Measurements from ENCODE around the gene SLC9A4. TPM values are rescaled to one million over a fixed set of nuclear protein-coding genes. Genes with fewer than 3 reads are reported as not detected.

SLC9A4 gene
- polyA plus RNA-seq, 4 donors = 0.07 TPM; not detected in 3

DNA sequence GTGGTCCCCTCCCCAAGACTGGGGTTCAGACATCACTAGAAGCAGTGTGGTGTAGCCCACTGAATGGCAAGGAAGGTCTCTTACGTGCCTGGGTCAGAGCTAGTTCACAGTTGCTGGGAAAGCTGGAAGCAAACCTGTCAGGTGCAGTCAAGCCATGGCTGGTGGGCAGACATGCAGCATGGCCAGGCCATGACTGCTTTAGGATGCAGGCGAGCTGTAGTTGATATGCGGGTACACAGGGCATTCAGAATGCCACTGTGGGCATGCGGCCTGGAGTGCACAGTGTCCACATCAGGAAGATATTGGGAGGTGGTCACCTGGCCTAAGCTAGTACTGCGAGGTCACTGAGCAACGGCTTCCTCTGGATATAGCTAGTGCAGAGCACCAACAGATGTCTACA is 11.8 kb upstream of the SLC9A4 start:
- no peaks in the 10 kb centered on the region for H3K4me1 ChIP-seq (ENCODE audit: control insufficient read depth in 3 of 3, insufficient read depth in 2 of 3, low read depth in 1 of 3, low read length in 2 of 3)
- H3K27me3 ChIP-seq (ENCODE audit: control insufficient read depth in 3 of 3, insufficient read depth in 3 of 3, low read length in 3 of 3) = peaks cover 0 to 4% (median 2%) of the 10 kb centered on the region in 3 donors
- H3K9me3 ChIP-seq (ENCODE audit: control insufficient read depth in 2 of 2, insufficient read depth in 1 of 2, low read depth in 1 of 2, low read length in 1 of 2) = no peaks in the 10 kb centered on the region
- no peaks in the 10 kb centered on the region for H3K36me3 ChIP-seq (ENCODE audit: control insufficient read depth in 3 of 3, insufficient read depth in 2 of 3, low read depth in 1 of 3, low read length in 3 of 3)
- H3K4me3 ChIP-seq (ENCODE audit: low read depth in 1 of 3, low read length in 3 of 3) = no peak overlapping the region
- DNase-seq (no peak), FAIRE-seq (no peak)
- 87 to 89% (median 88%) methylated on average over 6 of the region's 6 CpGs for WGBS, 3 donors
- H3K27ac ChIP-seq (ENCODE audit: low read depth in 1 of 3, low read length in 2 of 3) = no peak overlapping the region

DNA sequence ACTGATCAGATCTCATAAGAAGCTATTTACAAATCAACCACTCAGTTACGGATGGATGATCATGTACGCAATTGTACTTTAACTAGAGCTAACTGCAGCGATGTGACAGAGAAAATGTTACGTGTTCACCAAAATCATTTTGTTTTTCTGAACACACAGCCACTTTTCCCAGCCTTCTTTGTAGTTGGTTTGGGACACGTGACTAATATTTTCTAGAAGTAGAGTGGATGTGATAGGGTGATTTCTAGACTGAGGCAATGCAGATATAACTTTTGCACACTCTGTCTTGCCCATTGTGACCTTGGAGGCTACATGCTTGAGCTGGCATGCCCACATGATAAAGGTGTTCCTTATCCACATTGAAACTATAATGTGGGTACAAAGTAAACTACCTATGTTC is 9.9 kb upstream of the SLC9A4 start:
- WGBS, 3 donors = 90 to 92% (median 90%) methylated on average over 5 of the region's 5 CpGs
- no peak for DNase-seq
- H3K27ac ChIP-seq (ENCODE audit: low read depth in 1 of 3, low read length in 2 of 3) = no peak overlapping the region
- peaks cover 0 to 4% (median 2%) of the 10 kb centered on the region in 3 donors for H3K27me3 ChIP-seq (ENCODE audit: control insufficient read depth in 3 of 3, insufficient read depth in 3 of 3, low read length in 3 of 3)
- no peaks in the 10 kb centered on the region for H3K4me1 ChIP-seq (ENCODE audit: control insufficient read depth in 3 of 3, insufficient read depth in 2 of 3, low read depth in 1 of 3, low read length in 2 of 3)
- H3K4me3 ChIP-seq (ENCODE audit: low read depth in 1 of 3, low read length in 3 of 3) = no peak overlapping the region
- H3K9me3 ChIP-seq (ENCODE audit: control insufficient read depth in 2 of 2, insufficient read depth in 1 of 2, low read depth in 1 of 2, low read length in 1 of 2) = no peaks in the 10 kb centered on the region
- no peak for FAIRE-seq
- H3K36me3 ChIP-seq (ENCODE audit: control insufficient read depth in 3 of 3, insufficient read depth in 2 of 3, low read depth in 1 of 3, low read length in 3 of 3) = no peaks in the 10 kb centered on the region

DNA sequence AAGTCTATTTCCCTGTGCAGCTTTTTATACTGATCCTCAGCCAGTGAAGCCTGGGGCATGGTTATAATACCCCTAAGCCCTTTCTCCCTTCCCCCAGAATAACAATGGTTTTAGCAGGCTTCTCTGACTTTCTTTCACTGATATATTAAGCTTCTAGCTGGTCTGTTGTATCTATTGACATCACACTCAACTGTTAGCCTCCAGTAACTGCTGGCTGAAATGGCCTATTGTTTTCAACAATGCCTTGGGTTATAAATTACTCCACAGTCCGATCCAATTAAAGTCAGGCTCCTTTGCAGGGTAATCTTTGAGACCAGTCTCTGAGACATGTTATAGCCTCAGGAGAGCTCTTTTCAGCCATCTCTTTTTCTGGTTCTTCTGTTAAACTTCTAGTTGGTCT is 2.9 kb upstream of the SLC9A4 start:
- Histone ChIP-seq H3K27ac (ENCODE audit: low read depth in 1 of 3, low read length in 2 of 3) (no peak overlapping the region), H3K9me3 (ENCODE audit: control insufficient read depth in 2 of 2, insufficient read depth in 1 of 2, low read depth in 1 of 2, low read length in 1 of 2) (peaks cover 0 to 5% of the 10 kb centered on the region in 2 donors), H3K36me3 (ENCODE audit: control insufficient read depth in 3 of 3, insufficient read depth in 2 of 3, low read depth in 1 of 3, low read length in 3 of 3) (no peaks in the 10 kb centered on the region), H3K27me3 (ENCODE audit: control insufficient read depth in 3 of 3, insufficient read depth in 3 of 3, low read length in 3 of 3) (no peaks in the 10 kb centered on the region), H3K4me1 (ENCODE audit: control insufficient read depth in 3 of 3, insufficient read depth in 2 of 3, low read depth in 1 of 3, low read length in 2 of 3) (no peaks in the 10 kb centered on the region), H3K4me3 (ENCODE audit: low read depth in 1 of 3, low read length in 3 of 3) (no peak overlapping the region)
- DNase-seq (no peak), FAIRE-seq (no peak)
- WGBS, 3 donors = 63 to 81% (median 68%) methylated on average over 1 of the region's 1 CpG

DNA sequence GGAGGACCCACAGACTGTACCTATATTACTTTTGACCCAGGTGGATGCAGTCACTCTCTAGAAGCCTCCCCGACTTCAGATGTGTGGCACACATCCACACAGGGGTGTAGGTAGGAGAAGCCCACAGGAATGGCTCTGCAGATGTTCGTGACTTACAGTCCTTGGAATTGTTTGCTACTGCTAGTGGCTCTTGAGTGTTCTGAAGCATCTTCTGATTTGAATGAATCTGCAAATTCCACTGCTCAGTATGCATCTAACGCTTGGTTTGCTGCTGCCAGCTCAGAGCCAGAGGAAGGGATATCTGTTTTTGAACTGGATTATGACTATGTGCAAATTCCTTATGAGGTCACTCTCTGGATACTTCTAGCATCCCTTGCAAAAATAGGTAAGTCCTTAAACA is 605 bp downstream of the SLC9A4 start:
- 78 to 84% (median 84%) methylated on average over 3 of the region's 3 CpGs for WGBS, 3 donors
- FAIRE-seq (no peak), DNase-seq (no peak)
- Histone ChIP-seq H3K9me3 (ENCODE audit: control insufficient read depth in 2 of 2, insufficient read depth in 1 of 2, low read depth in 1 of 2, low read length in 1 of 2) (peaks cover 0 to 5% of the 10 kb centered on the region in 2 donors), H3K36me3 (ENCODE audit: control insufficient read depth in 3 of 3, insufficient read depth in 2 of 3, low read depth in 1 of 3, low read length in 3 of 3) (no peaks in the 10 kb centered on the region), H3K4me1 (ENCODE audit: control insufficient read depth in 3 of 3, insufficient read depth in 2 of 3, low read depth in 1 of 3, low read length in 2 of 3) (no peaks in the 10 kb centered on the region), H3K27me3 (ENCODE audit: control insufficient read depth in 3 of 3, insufficient read depth in 3 of 3, low read length in 3 of 3) (no peaks in the 10 kb centered on the region), H3K27ac (ENCODE audit: low read depth in 1 of 3, low read length in 2 of 3) (no peak overlapping the region), H3K4me3 (ENCODE audit: low read depth in 1 of 3, low read length in 3 of 3) (no peak overlapping the region)

DNA sequence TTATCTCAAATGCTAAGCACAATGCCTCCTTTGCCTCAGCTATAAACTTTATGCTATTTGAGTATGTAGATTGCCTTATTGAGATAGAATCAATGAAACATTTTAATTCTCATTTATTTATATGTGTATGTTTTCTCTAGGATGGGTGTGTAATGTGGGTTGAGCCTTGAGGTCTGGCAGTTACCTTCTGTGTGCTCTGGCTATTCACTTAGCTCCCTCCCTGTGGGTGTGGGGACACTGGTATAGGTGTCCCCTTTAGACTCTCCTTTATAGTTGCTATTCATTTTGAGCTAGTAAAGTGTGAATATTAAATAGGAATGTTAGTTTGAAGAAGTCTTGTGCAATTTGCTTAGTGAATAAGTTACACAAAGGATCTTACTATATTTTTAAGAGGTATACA is 1.8 kb downstream of the SLC9A4 start:
- Histone ChIP-seq H3K27me3 (ENCODE audit: control insufficient read depth in 3 of 3, insufficient read depth in 3 of 3, low read length in 3 of 3) (no peaks in the 10 kb centered on the region), H3K27ac (ENCODE audit: low read depth in 1 of 3, low read length in 2 of 3) (no peak overlapping the region), H3K9me3 (ENCODE audit: control insufficient read depth in 2 of 2, insufficient read depth in 1 of 2, low read depth in 1 of 2, low read length in 1 of 2) (peaks cover 0 to 5% of the 10 kb centered on the region in 2 donors), H3K36me3 (ENCODE audit: control insufficient read depth in 3 of 3, insufficient read depth in 2 of 3, low read depth in 1 of 3, low read length in 3 of 3) (no peaks in the 10 kb centered on the region), H3K4me1 (ENCODE audit: control insufficient read depth in 3 of 3, insufficient read depth in 2 of 3, low read depth in 1 of 3, low read length in 2 of 3) (no peaks in the 10 kb centered on the region), H3K4me3 (ENCODE audit: low read depth in 1 of 3, low read length in 3 of 3) (no peak overlapping the region)
- FAIRE-seq = no peak
- no peak for DNase-seq

DNA sequence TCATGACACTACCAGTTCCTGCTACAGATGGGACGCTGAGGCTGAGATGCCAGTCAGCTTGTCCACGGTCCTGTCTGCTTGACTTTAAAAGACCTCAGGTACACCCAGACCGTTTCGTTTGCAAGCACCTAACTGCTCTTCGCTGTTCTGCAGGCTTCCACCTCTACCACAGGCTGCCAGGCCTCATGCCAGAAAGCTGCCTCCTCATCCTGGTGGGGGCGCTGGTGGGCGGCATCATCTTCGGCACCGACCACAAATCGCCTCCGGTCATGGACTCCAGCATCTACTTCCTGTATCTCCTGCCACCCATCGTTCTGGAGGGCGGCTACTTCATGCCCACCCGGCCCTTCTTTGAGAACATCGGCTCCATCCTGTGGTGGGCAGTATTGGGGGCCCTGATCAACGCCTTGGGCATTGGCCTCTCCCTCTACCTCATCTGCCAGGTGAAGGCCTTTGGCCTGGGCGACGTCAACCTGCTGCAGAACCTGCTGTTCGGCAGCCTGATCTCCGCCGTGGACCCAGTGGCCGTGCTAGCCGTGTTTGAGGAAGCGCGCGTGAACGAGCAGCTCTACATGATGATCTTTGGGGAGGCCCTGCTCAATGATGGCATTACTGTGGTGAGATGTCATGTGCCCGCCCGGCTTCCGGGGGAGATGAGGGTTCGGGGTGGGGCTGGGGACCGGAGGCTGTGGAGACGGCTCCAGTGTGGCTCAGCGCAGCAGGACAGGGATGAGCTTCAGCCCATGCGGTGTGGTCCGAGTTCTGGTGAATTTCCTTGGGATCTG is 5.9 kb downstream of the SLC9A4 start:
- 90 to 91% (median 90%) methylated on average over 36 of the region's 36 CpGs for WGBS, 3 donors
- no peaks in the 10 kb centered on the region for H3K4me1 ChIP-seq (ENCODE audit: control insufficient read depth in 3 of 3, insufficient read depth in 2 of 3, low read depth in 1 of 3, low read length in 2 of 3)
- H3K27me3 ChIP-seq (ENCODE audit: control insufficient read depth in 3 of 3, insufficient read depth in 3 of 3, low read length in 3 of 3) = no peaks in the 10 kb centered on the region
- no peaks in the 10 kb centered on the region for H3K36me3 ChIP-seq (ENCODE audit: control insufficient read depth in 3 of 3, insufficient read depth in 2 of 3, low read depth in 1 of 3, low read length in 3 of 3)
- no peak overlapping the region for H3K27ac ChIP-seq (ENCODE audit: low read depth in 1 of 3, low read length in 2 of 3)
- no peak for FAIRE-seq
- H3K9me3 ChIP-seq (ENCODE audit: control insufficient read depth in 2 of 2, insufficient read depth in 1 of 2, low read depth in 1 of 2, low read length in 1 of 2) = no peaks in the 10 kb centered on the region
- no peak for DNase-seq
- no peak overlapping the region for H3K4me3 ChIP-seq (ENCODE audit: low read depth in 1 of 3, low read length in 3 of 3)

DNA sequence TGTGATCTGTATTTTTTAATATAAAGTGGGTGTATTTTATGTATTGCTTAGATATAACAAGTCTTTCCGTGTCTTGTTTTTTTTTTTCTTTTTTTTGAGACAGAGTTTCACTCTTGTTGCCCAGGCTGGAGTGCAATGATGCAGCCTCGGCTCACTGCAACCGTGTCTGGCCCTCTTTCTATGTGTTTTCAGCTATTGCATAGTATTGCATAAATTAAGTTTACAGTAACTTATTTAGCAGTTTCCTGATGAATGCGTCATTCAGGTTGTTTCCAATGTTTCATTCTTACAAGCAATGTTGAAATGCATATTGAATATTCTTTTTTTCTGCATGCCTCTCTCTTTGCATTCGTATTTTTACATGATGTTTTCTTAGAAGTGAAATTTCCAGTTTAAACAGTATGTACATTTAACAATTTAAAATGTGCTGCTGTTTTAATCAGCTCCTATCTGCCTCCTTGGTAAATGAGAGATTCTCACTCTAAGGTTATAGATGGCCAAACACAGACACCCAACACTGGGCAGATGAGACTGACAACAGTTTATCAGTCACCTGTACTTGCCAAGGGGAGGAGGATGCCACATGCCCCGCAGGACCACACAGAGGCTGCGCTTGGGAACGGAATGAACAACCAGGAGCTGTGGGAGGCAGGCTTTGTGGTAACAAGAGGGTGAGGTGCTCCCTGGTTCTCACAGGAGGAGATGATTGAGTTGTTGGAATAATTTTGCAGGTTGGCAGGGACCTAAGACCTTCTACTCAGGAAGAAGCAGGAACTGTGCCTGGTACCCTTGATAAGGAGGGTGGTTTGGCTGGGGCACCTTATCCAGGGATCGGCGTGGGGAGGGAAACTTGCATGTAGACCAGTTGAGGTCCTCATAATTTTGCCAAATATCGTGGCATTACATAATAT is 7.5 kb downstream of the SLC9A4 start:
- no peak for DNase-seq
- 79 to 82% (median 81%) methylated on average over 11 of the region's 11 CpGs for WGBS, 3 donors
- FAIRE-seq = no peak

DNA sequence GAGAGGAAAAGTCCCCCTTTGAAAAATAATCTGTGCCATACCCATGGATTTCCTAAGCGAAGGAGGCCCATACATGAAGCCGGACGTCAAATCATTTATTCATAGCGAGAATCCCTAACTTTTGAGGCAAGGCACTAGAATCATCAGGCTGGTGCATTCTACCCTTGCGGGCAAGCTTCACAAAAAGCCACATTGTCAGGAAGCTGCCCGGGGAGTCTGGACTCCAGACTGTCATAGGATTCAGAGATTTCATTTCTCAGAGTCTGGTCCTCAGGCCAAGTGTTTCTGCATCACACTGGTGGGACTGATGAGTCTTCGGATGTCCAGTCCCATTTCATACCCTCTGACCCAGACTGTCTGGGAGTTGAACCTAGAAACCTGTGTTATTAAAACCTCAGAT is 8.9 kb downstream of the SLC9A4 start:
- no peak for FAIRE-seq
- no peak overlapping the region for H3K27ac ChIP-seq (ENCODE audit: low read depth in 1 of 3, low read length in 2 of 3)
- WGBS, 3 donors = 79 to 84% (median 80%) methylated on average over 7 of the region's 7 CpGs

More for the DNA sequence above, 7.5 kb downstream of the SLC9A4 start:
- H3K4me3 ChIP-seq (ENCODE audit: low read depth in 1 of 3, low read length in 3 of 3) = no peak overlapping the region
- H3K9me3 ChIP-seq (ENCODE audit: control insufficient read depth in 2 of 2, insufficient read depth in 1 of 2, low read depth in 1 of 2, low read length in 1 of 2) = no peaks in the 10 kb centered on the region
- H3K36me3 ChIP-seq (ENCODE audit: control insufficient read depth in 3 of 3, insufficient read depth in 2 of 3, low read depth in 1 of 3, low read length in 3 of 3) = no peaks in the 10 kb centered on the region
- H3K27ac ChIP-seq (ENCODE audit: low read depth in 1 of 3, low read length in 2 of 3) = no peak overlapping the region
- no peaks in the 10 kb centered on the region for H3K27me3 ChIP-seq (ENCODE audit: control insufficient read depth in 3 of 3, insufficient read depth in 3 of 3, low read length in 3 of 3)
- H3K4me1 ChIP-seq (ENCODE audit: control insufficient read depth in 3 of 3, insufficient read depth in 2 of 3, low read depth in 1 of 3, low read length in 2 of 3) = peaks cover 0 to 11% (median 0%) of the 10 kb centered on the region in 3 donors

More for the DNA sequence above, 8.9 kb downstream of the SLC9A4 start:
- Histone ChIP-seq H3K36me3 (ENCODE audit: control insufficient read depth in 3 of 3, insufficient read depth in 2 of 3, low read depth in 1 of 3, low read length in 3 of 3) (no peaks in the 10 kb centered on the region), H3K9me3 (ENCODE audit: control insufficient read depth in 2 of 2, insufficient read depth in 1 of 2, low read depth in 1 of 2, low read length in 1 of 2) (no peaks in the 10 kb centered on the region), H3K27me3 (ENCODE audit: control insufficient read depth in 3 of 3, insufficient read depth in 3 of 3, low read length in 3 of 3) (no peaks in the 10 kb centered on the region), H3K4me1 (ENCODE audit: control insufficient read depth in 3 of 3, insufficient read depth in 2 of 3, low read depth in 1 of 3, low read length in 2 of 3) (peaks cover 0 to 11% (median 0%) of the 10 kb centered on the region in 3 donors), H3K4me3 (ENCODE audit: low read depth in 1 of 3, low read length in 3 of 3) (no peak overlapping the region)
- DNase-seq = no peak
